WERI-Rb-1 (cell line): ENCODE measurements around the gene PEG3.
A peak's percentile ranks its signal among the peaks of the same experiment; 100 is the strongest.

ENCODE experiments used
- DNase-seq: peaks from one replicate; pipeline ENCODE4 v3.0.0-alpha.2; 2020
- H3K27ac ChIP-seq: fragments of 250-450 bp; sonication (Bioruptor Pico); 2 replicates; pipeline ENCODE4 v1.5.1; 2020; ENCODE audit warnings: mild to moderate bottlenecking, moderate library complexity
- H3K27me3 ChIP-seq: fragments of 250-450 bp; sonication (Bioruptor Pico); 2 replicates; pipeline ENCODE4 v1.5.1; 2021; ENCODE audit warnings: mild to moderate bottlenecking, low read depth, moderate library complexity; ENCODE audit not compliant: insufficient read depth, severe bottlenecking
- H3K36me3 ChIP-seq: fragments of 250-450 bp; sonication (Bioruptor Pico); 2 replicates; pipeline ENCODE4 v1.5.1; 2020; ENCODE audit warnings: mild to moderate bottlenecking, moderate library complexity
- H3K4me3 ChIP-seq: 2 replicates; pipeline ENCODE4 v1.5.1; 2011; ENCODE audit warnings: low read depth, mild to moderate bottlenecking, control low read depth, low read length
- H3K9me3 ChIP-seq: fragments of 250-450 bp; sonication (Bioruptor Pico); 2 replicates; pipeline ENCODE4 v1.5.1; 2021; ENCODE audit warnings: mild to moderate bottlenecking, moderate library complexity; ENCODE audit not compliant: severe bottlenecking
- CTCF ChIP-seq: IDR thresholded peaks from 2 replicates; pipeline ENCODE4 v1.5.1; 2011; ENCODE audit warnings: low read depth, mild to moderate bottlenecking, control low read depth, inconsistent platforms, low read length

PEG3 gene

GRCh38 chr19:56842412-56842811 is 1.9 kb upstream of the PEG3 start:
- Histone ChIP-seq H3K9me3 (peaks cover 9% of the 10 kb centered on the region), H3K27ac (no peak overlapping the region), H3K27me3 (no peaks in the 10 kb centered on the region), H3K36me3 (no peaks in the 10 kb centered on the region), H3K4me3 (no peak overlapping the region)
- no peak for DNase-seq
- no peak for TF ChIP-seq CTCF

GRCh38 chr19:56841193-56841543 is 642 bp upstream of the PEG3 start:
- no peaks in the 10 kb centered on the region for H3K36me3 ChIP-seq
- H3K27me3 ChIP-seq: no peaks in the 10 kb centered on the region
- TF ChIP-seq CTCF: no peak
- H3K9me3 ChIP-seq: peaks cover 9% of the 10 kb centered on the region
- H3K4me3 ChIP-seq: peak overlapping the region; percentile 66
- no peak for DNase-seq
- peak overlapping the region; percentile 83 for H3K27ac ChIP-seq

- DNase-seq: peak; percentile 97
- H3K9me3 ChIP-seq: peaks cover 9% of the 10 kb centered on the region
- no peak for TF ChIP-seq CTCF
Observed at GRCh38 chr19:56839652-56840450, 675 bp downstream of the PEG3 start.

GRCh38 chr19:56838909-56839651 is 1.4 kb downstream of the PEG3 start:
- peak overlapping the region; percentile 55 for H3K27ac ChIP-seq
- DNase-seq: peak; percentile 98
- no peaks in the 10 kb centered on the region; the same call in 1 of the 2 replicates for H3K36me3 ChIP-seq
- H3K27me3 ChIP-seq: no peaks in the 10 kb centered on the region
- no peak for TF ChIP-seq CTCF
- H3K9me3 ChIP-seq: peaks cover 9% of the 10 kb centered on the region
- H3K4me3 ChIP-seq: peak overlapping the region; percentile 66

More at GRCh38 chr19:56839652-56840450, 675 bp downstream of the PEG3 start:
- Histone ChIP-seq H3K27ac (peak overlapping the region; percentile 83), H3K27me3 (no peaks in the 10 kb centered on the region), H3K4me3 (peak overlapping the region; percentile 66), H3K36me3 (no peaks in the 10 kb centered on the region)

- Histone ChIP-seq H3K27me3 (no peaks in the 10 kb centered on the region), H3K27ac (peak overlapping the region; percentile 65), H3K4me3 (peak overlapping the region; percentile 63), H3K36me3 (no peaks in the 10 kb centered on the region; the same call in 1 of the 2 replicates), H3K9me3 (peaks cover 9% of the 10 kb centered on the region)
- peak; percentile 79 for DNase-seq
- peak; percentile 49 for TF ChIP-seq CTCF
Observed at GRCh38 chr19:56838024-56838908, 2.3 kb downstream of the PEG3 start.
